ENCODE data around the gene CNGA4.
"Not testable (repeated sequence)": the region's sequence is repeated elsewhere in the genome, so short reads cannot be mapped to it uniquely, and the experiment has no call there.

Gene CNGA4

DNA sequence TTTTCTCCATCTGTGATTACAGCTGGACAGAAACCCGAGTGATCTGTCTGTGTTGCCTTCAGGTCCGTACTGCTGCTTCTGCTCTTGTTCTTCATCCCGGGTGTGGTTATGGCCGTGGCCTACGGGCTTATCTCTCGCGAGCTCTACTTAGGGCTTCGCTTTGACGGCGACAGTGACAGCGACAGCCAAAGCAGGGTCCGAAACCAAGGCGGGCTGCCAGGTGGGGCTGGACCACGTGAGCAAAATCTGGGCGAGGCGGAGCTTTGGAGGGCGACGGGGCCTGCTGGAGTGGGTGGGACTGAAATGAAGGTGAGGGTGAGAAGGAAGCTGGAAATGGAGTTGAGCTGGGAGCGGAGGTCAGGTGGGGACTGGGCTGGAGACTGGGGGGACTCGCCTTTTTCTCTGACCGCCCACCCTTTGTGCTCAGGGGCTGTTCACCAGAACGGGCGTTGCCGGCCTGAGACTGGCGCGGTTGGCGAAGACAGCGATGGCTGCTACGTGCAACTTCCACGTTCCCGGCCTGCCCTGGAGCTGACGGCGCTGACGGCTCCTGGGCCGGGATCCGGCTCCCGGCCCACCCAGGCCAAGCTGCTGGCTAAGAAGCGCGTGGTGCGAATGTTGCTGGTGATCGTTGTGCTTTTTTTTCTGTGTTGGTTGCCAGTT is 31.8 kb downstream of the CNGA4 start:
- DNase-seq: no peak

DNA sequence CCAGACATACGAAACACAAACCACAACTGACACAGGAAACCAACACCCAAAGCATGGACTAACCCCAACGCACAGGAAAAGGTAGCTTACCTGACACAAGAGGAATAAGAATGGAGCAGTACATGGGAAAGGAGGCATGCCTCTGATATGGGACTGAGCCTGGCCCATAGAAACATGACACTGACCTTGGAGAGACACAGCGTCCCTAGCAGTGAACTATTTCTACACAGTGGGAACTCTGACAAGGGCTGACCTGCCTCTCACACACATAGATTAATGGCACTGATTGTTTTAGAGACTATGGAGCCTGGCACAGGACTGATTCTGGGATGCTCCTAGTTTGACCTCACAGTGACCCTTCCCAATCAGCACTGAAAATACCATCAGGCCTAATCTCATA is 32.7 kb downstream of the CNGA4 start:
- no peak for DNase-seq

DNA sequence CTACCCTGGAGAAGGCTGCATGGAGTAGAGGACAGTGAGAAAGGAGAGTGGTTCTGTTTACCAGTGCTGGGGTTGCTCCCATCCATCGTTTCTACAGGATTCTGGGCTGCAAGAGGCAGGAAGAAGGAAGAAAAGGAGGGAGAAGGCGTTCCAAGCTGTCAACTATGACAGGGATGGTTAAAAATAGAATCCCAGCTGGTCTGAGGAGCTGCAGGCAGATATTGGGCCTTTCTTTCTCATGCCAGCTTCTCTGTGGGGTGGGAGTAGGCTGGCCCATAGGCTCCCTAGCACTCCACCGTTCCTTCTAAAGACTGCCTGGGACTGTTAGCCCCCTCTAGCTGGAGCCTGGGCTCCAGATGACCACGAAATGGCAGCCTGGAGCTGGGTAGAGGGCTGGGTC is 34.3 kb downstream of the CNGA4 start:
- DNase-seq: no peak

DNA sequence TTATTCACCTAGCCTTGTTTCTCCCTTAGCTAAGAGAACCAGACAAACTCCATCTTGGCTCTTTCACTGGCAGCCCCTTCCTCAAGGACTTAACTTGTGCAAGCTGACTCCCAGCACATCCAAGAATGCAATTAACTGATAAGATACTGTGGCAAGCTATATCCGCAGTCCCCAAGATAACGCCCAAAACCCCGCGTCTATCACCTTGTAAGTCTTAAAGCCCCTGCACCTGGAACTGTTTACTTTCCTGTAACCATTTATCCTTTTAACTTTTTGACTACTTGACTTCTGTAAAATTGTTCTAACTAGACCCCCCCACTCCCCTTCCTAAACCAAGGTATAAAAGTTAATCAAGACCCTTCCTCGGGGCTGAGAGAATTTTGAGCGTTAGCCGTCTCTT is 41.9 kb downstream of the CNGA4 start:
- not testable (repeated sequence) for DNase-seq

DNA sequence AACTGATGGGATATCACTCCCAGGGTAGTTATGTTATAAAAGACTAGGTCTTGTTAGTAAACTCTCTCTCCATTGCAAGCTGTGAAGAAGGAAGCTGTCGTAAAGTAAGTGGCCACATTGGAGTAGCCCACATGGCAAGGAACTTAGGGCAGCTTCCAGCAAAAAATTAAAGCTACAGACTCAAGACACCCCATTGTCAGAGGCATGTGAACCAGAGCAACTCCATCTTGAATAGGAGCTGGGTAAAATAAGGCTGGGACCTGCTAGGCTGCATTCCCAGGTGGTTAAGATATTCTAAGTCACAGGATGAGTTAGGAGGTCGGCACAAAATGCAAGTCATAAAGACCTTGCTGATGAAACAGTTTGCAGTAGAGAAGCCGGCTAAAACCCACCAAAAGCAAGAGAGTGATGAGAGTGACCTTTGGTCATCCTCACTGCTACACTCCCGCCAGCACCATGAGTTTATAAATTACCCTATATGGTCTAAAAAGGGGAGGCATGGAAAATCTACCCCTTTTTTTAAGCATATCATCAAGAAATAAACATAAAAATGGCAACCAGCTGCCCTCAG is 44.6 kb downstream of the CNGA4 start:
- no peak for DNase-seq

DNA sequence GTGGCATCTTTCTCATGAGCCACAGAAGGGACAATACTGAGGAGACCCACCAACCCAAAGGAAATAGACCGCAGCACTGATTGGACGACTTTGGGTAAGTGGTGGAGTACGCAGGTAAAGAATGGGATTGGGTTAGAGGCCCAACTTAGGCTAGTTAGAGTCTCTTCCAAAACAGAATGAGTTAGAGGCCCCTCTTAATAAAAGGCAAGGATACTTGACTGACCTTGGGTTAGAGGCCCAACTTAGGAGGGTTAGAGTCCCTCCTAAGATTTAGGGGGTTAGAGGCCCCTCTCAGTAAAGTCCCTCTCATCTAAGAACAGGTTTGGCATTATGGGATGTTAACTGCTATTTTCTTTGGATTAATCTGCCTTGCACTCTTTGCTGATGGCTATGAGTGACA is 45.4 kb downstream of the CNGA4 start:
- no peak for DNase-seq

DNA sequence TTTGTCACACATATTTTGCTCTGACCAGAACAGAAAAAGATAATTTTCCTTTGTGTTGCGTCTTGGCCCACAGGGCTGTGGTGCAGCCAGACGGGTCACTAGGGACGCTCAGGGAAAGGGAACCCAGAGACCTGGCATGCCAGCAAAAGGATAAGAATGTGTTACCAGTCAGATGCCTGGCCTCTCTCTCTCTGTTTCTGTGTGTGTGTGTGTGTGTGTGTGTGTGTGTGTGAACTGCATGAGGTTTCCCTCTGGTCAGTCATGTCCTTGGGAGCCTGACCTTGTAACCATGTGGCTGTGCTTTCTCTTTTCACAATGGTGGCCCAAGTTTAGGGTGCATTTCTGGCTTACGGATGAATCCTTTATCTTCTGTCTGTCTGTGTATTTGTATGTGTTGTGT is 46.1 kb downstream of the CNGA4 start:
- no peak for DNase-seq
